Fibroblast of pulmonary artery (primary cell): ENCODE measurements around the gene LINC01488.

Experiments used
- DNase-seq: peaks from one replicate; pipeline ENCODE4 v3.0.0-alpha.2; 2010; ENCODE audit warnings: low read depth
- H3K4me3 ChIP-seq: replicated peaks from 2 replicates; pipeline ENCODE4 v1.5.1; 2011; ENCODE audit warnings: low read depth, mild to moderate bottlenecking, control low read depth, low read length, moderate library complexity
- CTCF ChIP-seq: IDR thresholded peaks from 2 replicates; pipeline ENCODE4 v1.5.1; 2011; ENCODE audit warnings: mild to moderate bottlenecking, control low read depth, low read length, inconsistent platforms; ENCODE audit errors: missing control alignments

LINC01488 gene

DNA sequence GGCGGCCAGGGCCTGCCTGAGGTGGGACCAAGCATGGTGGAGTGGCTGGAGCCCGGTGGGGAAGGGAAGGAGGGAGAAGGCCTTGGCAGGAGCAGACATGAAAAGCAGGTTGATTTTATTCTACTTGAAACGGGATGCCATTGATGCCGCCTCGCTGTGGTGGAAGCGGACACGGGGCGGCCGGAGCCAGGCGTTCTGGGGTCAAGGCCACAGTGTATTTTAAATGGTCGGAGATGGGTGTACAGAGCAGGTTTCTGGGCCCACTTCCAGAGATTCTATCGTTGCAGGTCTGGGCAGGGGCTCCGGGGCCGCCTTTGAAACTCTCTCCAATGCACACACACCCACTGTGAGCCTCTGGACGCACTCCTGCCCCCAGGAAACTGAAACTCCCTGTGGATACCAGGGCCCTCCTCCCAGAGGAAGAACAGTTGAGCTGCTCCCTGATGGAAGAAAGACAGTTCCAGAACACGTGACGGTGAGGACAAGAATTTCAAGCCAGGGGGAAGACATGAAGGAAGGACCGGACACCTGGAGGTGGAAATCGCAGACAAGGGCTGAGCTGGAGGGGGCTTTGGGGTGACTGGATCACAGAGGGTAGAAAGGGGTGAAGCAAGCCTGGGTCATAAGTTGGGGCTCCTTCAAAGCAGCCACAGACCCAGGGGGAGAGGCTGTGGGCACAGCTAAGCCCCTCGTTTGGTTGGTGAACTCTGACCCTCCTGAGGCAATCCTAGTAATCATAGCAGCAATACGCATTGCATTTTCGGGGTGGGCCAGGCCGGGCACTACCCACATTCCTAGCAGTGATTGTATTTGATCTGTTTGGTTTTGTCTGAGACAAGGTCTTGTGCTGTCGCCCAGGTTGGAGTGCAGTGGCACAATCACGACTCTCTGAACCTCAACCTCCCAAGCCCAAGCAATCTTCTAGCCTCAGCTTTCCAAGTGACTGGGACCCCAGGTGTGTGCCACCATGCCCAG is 12.3 kb upstream of the LINC01488 start:
- no peak for TF ChIP-seq CTCF

DNA sequence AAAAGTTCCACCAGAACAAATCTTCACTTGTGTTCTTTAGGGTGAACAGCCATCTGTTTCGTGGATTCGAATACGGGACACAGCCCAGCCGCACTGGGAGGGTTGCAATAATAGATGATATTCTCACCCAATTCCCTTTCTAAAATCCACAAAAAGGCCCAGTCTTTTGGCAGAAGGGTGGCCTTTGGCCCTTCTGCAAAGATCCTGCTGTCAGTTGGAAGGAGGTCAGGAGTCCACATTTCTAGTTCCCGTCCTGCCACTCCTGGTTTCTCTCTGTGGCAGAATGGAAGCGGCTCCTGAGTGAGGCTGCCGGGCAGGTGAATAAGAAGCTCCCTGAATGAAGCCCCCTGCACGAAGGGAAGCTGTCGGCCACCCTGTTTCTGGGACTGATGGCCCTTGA is 11.2 kb upstream of the LINC01488 start:
- no peak for DNase-seq
- H3K4me3 ChIP-seq, result no peak overlapping the region
- no peak for TF ChIP-seq CTCF

More for the DNA sequence above, 12.3 kb upstream of the LINC01488 start:
- no peak for DNase-seq
- no peak overlapping the region for H3K4me3 ChIP-seq

DNA sequence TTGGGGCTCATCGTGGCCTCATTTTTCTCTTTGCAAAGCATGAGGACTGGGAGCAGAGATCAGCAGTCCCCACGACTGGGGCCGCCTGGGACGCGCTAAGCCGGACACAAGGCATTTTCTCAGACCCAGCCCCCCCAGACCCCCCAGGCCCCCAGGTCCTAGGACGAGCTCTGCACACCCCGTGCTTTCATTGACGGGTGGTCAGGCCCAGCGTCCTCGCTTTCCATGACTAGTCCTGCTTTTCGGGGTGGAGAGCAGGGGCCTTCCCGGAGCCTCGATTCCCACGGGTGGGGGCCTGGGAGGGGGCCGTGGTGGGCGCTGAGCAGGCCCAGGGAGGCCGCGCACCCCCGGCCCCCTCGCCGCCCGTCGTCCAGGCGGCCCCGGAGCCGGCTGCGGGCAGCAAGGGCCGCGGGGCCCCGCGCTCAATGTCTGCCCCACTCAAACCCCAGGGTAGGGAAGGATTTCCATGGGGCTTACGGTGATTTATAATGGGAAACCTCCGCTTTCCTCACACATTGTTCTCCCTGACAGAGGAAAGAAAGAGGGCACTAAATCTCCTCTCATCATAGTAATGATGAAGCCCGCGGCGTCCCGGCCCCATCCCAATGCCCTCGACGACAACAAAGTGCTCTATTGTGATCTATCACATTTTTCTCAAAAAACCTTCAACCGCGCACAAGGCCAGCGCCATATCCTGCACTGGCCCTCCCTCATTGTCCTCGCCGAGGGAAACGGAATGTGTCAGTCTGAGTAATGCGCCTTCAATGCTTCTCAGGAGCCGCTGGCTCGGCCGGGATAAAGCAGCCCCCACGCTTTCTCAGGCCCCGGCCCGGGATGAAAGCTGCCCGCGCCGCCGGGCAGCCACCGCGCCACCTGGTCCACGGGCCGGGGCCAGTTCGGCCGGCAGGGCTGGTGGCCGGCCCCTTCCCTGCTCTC is 10.4 kb upstream of the LINC01488 start:
- no peak overlapping the region for H3K4me3 ChIP-seq
- TF ChIP-seq CTCF, result no peak
- peak; percentile 70 for DNase-seq

- TF ChIP-seq CTCF, result no peak
- no peak overlapping the region for H3K4me3 ChIP-seq
- no peak for DNase-seq
Observed at GRCh38 chr11:69471729-69472540, 9.5 kb upstream of the LINC01488 start.

- no peak for TF ChIP-seq CTCF
- no peak for DNase-seq
- H3K4me3 ChIP-seq, result no peak overlapping the region
Observed at GRCh38 chr11:69472541-69473275, 8.8 kb upstream of the LINC01488 start.
